Kidney capillary endothelial cell (primary cell): ENCODE results near the gene DHRS12.

Source experiments
- DNase-seq: peaks from one replicate; pipeline ENCODE4 v3.0.0-alpha.2; 2018; ENCODE audit warnings: low spot score

The DHRS12 gene

GRCh38 chr13:51758691-51759090, 45.3 kb downstream of the DHRS12 start:
- no peak for DNase-seq

- no peak for DNase-seq
These were observed 47.3 kb downstream of the DHRS12 start for GRCh38 chr13:51756651-51757050.

GRCh38 chr13:51747438-51748434, 56.2 kb downstream of the DHRS12 start:
- DNase-seq, result no peak

GRCh38 chr13:51746802-51747201, 57.2 kb downstream of the DHRS12 start:
- DNase-seq, result no peak

GRCh38 chr13:51745243-51745642, 58.7 kb downstream of the DHRS12 start:
- no peak for DNase-seq

- no peak for DNase-seq
These were observed 61.4 kb downstream of the DHRS12 start for GRCh38 chr13:51742611-51743010.

- no peak for DNase-seq
These were observed 61.9 kb downstream of the DHRS12 start for GRCh38 chr13:51742031-51742430.

- no peak for DNase-seq
These were observed 63.3 kb downstream of the DHRS12 start for GRCh38 chr13:51740698-51741097.

GRCh38 chr13:51739027-51739764, 64.8 kb downstream of the DHRS12 start:
- no peak for DNase-seq

GRCh38 chr13:51738226-51738905, 65.6 kb downstream of the DHRS12 start:
- DNase-seq, result no peak

GRCh38 chr13:51737609-51738008, 66.4 kb downstream of the DHRS12 start:
- no peak for DNase-seq

- DNase-seq, result no peak
These were observed 69.2 kb downstream of the DHRS12 start for GRCh38 chr13:51734786-51735185.

GRCh38 chr13:51733374-51734298, 70.3 kb downstream of the DHRS12 start:
- peak; percentile 17 for DNase-seq

GRCh38 chr13:51731759-51732158, 72.2 kb downstream of the DHRS12 start:
- peak; percentile 15 for DNase-seq

- DNase-seq, result no peak
These were observed 73.0 kb downstream of the DHRS12 start for GRCh38 chr13:51730927-51731326.

- peak; percentile 39 for DNase-seq
These were observed 74.0 kb downstream of the DHRS12 start for GRCh38 chr13:51729866-51730553.

GRCh38 chr13:51728972-51729371, 75.0 kb downstream of the DHRS12 start:
- no peak for DNase-seq

- no peak for DNase-seq
These were observed 75.7 kb downstream of the DHRS12 start for GRCh38 chr13:51728275-51728673.

- no peak for DNase-seq
These were observed 76.2 kb downstream of the DHRS12 start for GRCh38 chr13:51727634-51728274.
